Measurements from ENCODE around the gene TXNDC11.

Gene TXNDC11

DNA sequence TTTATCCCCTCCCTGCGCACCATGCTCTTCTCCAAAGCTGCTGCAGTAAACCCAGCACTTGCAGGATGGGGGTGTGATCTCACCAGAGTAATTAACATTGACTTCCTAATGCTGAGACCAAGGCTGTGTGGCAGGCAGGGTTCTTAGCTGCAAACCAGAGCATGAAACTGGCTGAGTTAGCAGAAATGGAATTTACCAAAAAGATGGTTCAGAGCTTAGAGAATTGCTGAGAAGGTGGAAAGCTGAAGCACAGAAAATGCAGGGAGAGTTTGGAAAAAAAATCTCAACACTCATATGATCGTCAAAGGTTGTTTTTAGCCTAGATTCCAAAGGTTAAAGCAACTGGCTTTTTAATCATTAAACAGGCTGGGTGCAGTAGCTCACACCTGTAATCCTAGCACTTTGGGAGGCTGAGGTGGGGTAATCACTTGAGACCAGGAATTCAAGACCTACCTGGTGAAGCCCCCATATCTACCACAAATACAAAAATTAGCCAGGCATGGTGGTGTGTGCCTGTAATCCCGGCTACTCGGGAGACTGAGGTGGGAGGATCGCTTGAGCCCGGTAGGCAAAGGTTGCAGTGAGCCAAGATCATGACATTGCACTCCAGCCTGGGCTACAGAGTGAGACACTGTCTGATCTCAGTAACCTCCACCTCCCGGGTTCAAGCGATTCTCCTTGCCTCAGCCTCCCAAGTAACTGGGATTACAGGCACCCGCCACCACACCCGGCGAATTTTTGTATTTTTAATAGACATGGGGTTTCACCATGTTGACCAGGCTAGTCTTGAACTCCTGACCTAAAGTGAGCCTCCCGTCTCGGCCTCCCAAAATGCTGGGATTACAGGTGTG is 6.0 kb upstream of the TXNDC11 start:
- Histone ChIP-seq H3K36me3 (ENCODE audit: insufficient read depth, low read length) (peaks cover 28% of the 10 kb centered on the region), H2AFZ (ENCODE audit: low read length, unreplicated experiment) (no peak overlapping the region)

DNA sequence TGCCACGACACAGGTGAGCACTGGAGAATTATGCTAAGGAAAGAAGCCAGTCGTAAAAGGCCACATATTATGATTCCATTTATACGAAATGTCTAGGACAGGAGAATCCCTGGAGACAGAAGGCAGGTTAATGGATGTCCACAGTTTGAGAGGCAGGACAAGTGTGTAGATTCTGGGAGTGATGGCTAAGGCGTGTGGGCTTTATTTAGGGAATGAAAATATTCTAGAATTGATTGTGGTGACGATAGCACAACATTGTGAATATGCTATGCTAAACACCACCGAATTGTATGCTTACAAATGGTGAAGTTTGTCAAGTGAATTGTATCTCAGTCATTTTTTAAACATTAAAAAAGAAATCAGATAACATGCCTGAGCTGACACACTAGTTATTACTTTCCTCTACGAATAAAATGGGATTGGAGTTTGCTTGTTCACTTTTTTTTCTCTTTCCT is 5.3 kb upstream of the TXNDC11 start:
- Histone ChIP-seq H3K79me2 (ENCODE audit: control insufficient read depth, insufficient read depth, low read length, unreplicated experiment) (no peaks in the 10 kb centered on the region), H3K27me3 (ENCODE audit: insufficient read depth, low read length) (no peaks in the 10 kb centered on the region), H2AFZ (ENCODE audit: low read length, unreplicated experiment) (no peak overlapping the region), H3K4me1 (ENCODE audit: control insufficient read depth, insufficient read depth, low read length, unreplicated experiment) (peaks cover 9% of the 10 kb centered on the region), H3K27ac (ENCODE audit: low read depth, low read length) (no peak overlapping the region), H3K36me3 (ENCODE audit: insufficient read depth, low read length) (peaks cover 26% of the 10 kb centered on the region), H3K4me3 (ENCODE audit: low read depth, low read length) (no peak overlapping the region)

More for the DNA sequence above, 6.0 kb upstream of the TXNDC11 start:
- Histone ChIP-seq H3K79me2 (ENCODE audit: control insufficient read depth, insufficient read depth, low read length, unreplicated experiment) (no peaks in the 10 kb centered on the region), H3K27ac (ENCODE audit: low read depth, low read length) (no peak overlapping the region), H3K27me3 (ENCODE audit: insufficient read depth, low read length) (no peaks in the 10 kb centered on the region), H3K4me1 (ENCODE audit: control insufficient read depth, insufficient read depth, low read length, unreplicated experiment) (peaks cover 4% of the 10 kb centered on the region), H3K4me3 (ENCODE audit: low read depth, low read length) (no peak overlapping the region)

DNA sequence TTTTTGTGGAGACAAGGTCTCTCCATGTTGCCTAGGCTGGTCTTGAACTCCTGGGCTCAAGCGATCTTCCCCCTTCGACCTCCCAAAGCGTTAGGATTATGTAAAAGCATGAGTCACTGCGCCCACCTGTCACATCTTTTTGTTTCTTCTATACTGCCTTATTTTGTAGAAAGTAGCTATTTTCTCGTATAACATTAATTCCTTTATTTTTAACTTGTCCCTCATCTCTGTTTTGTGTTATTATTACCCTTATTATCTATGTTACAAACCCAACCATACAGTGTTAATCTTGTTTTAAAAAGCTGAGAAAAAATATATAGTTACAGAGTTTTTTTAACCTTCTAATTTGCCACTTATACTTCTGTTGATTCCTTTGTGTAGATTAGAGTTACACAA is 1.4 kb upstream of the TXNDC11 start:
- peaks cover 34% of the 10 kb centered on the region for H3K79me2 ChIP-seq (ENCODE audit: control insufficient read depth, insufficient read depth, low read length, unreplicated experiment)
- no peaks in the 10 kb centered on the region for H3K36me3 ChIP-seq (ENCODE audit: insufficient read depth, low read length)
- no peak overlapping the region for H3K27ac ChIP-seq (ENCODE audit: low read depth, low read length)
- peaks cover 20% of the 10 kb centered on the region for H3K4me1 ChIP-seq (ENCODE audit: control insufficient read depth, insufficient read depth, low read length, unreplicated experiment)
- H3K27me3 ChIP-seq (ENCODE audit: insufficient read depth, low read length) = no peaks in the 10 kb centered on the region
- H3K4me3 ChIP-seq (ENCODE audit: low read depth, low read length) = no peak overlapping the region
- no peak overlapping the region for H2AFZ ChIP-seq (ENCODE audit: low read length, unreplicated experiment)

- H2AFZ ChIP-seq (ENCODE audit: low read length, unreplicated experiment) = peak overlapping the region; percentile 43
- H3K4me1 ChIP-seq (ENCODE audit: control insufficient read depth, insufficient read depth, low read length, unreplicated experiment) = peaks cover 20% of the 10 kb centered on the region
- H3K27me3 ChIP-seq (ENCODE audit: insufficient read depth, low read length) = no peaks in the 10 kb centered on the region
- peak overlapping the region; percentile 69 for H3K27ac ChIP-seq (ENCODE audit: low read depth, low read length)
- peak overlapping the region; percentile 94 for H3K4me3 ChIP-seq (ENCODE audit: low read depth, low read length)
- no peaks in the 10 kb centered on the region for H3K36me3 ChIP-seq (ENCODE audit: insufficient read depth, low read length)
- peaks cover 40% of the 10 kb centered on the region for H3K79me2 ChIP-seq (ENCODE audit: control insufficient read depth, insufficient read depth, low read length, unreplicated experiment)
Measured at GRCh38 chr16:11743308-11744074, 834 bp upstream of the TXNDC11 start.

GRCh38 chr16:11742093-11742535 is 543 bp downstream of the TXNDC11 start:
- Histone ChIP-seq H3K27ac (ENCODE audit: low read depth, low read length) (peak overlapping the region; percentile 53), H3K79me2 (ENCODE audit: control insufficient read depth, insufficient read depth, low read length, unreplicated experiment) (peaks cover 51% of the 10 kb centered on the region), H3K4me1 (ENCODE audit: control insufficient read depth, insufficient read depth, low read length, unreplicated experiment) (peaks cover 20% of the 10 kb centered on the region), H3K36me3 (ENCODE audit: insufficient read depth, low read length) (0 out of 2 replicates have a peak, but pooled peaks cover 4% of the 10 kb centered on the region), H3K4me3 (ENCODE audit: low read depth, low read length) (peak overlapping the region; percentile 94), H2AFZ (ENCODE audit: low read length, unreplicated experiment) (peak overlapping the region; percentile 63), H3K27me3 (ENCODE audit: insufficient read depth, low read length) (no peaks in the 10 kb centered on the region)

DNA sequence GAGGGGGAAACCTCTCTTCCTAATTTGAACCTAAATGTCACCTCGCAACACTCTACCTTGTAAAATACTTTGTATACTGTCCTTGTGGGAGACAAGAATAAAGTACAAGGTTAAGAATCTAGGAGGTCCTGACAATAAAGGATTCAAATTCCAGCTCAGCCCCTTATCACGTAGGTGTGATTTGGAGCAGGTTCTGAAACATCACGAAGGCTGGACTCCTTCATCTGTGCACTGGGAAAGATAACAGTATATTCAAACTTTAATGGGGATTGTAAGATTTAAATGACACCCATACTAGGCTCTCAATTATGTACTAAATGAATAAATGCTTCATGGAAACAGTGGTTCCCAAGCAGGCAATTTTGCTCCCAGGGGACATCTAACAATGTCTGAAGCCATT is 2.1 kb downstream of the TXNDC11 start:
- no peak overlapping the region for H2AFZ ChIP-seq (ENCODE audit: low read length, unreplicated experiment)
- H3K4me1 ChIP-seq (ENCODE audit: control insufficient read depth, insufficient read depth, low read length, unreplicated experiment) = peaks cover 20% of the 10 kb centered on the region
- no peak overlapping the region for H3K27ac ChIP-seq (ENCODE audit: low read depth, low read length)
- no peaks in the 10 kb centered on the region for H3K27me3 ChIP-seq (ENCODE audit: insufficient read depth, low read length)
- H3K36me3 ChIP-seq (ENCODE audit: insufficient read depth, low read length) = 0 out of 2 replicates have a peak, but pooled peaks cover 9% of the 10 kb centered on the region
- peaks cover 63% of the 10 kb centered on the region for H3K79me2 ChIP-seq (ENCODE audit: control insufficient read depth, insufficient read depth, low read length, unreplicated experiment)
- peak overlapping the region; percentile 94 for H3K4me3 ChIP-seq (ENCODE audit: low read depth, low read length)

DNA sequence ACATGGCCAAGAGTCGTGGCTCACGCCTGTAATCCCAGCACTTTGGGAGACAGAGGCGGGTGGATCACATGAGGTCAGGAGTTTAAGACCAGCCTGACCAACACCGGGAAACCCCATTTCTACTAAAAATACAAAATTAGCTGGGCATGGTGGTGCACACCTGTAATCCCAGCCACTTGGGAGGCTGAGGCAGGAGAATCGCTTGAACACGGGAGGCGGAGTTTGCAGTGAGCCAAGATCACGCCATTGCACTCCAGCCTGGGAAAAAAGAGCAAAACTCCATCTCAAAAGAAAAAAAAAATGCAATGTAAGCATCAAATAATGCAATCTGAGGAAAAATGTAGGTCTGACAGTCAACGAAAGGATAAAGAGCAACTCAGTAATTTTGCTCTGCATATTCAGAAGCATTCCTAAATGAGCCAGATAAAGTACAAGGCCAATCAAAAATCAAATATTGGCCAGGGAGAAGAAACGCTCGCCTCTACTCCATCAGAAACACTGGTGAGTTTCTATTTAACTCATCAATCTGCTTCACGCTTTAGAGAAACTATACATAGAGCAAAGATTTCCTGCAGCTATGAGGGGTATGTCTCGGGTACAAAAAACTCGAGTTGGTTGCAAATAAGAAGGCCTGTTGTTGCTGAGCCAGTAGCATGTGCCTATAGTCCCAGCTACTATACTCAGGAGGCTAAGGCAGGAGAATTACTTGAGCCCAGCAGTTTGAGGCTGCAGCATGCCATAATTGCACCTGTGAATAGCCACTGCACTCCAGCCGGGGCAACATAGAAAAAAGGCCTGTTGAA is 3.7 kb downstream of the TXNDC11 start:
- no peak overlapping the region for H2AFZ ChIP-seq (ENCODE audit: low read length, unreplicated experiment)
- peaks cover 19% of the 10 kb centered on the region for H3K4me1 ChIP-seq (ENCODE audit: control insufficient read depth, insufficient read depth, low read length, unreplicated experiment)
- no peak overlapping the region for H3K27ac ChIP-seq (ENCODE audit: low read depth, low read length)
- peaks cover 18% of the 10 kb centered on the region for H3K36me3 ChIP-seq (ENCODE audit: insufficient read depth, low read length)
- no peaks in the 10 kb centered on the region for H3K27me3 ChIP-seq (ENCODE audit: insufficient read depth, low read length)
- peaks cover 64% of the 10 kb centered on the region for H3K79me2 ChIP-seq (ENCODE audit: control insufficient read depth, insufficient read depth, low read length, unreplicated experiment)
- H3K4me3 ChIP-seq (ENCODE audit: low read depth, low read length) = no peak overlapping the region

DNA sequence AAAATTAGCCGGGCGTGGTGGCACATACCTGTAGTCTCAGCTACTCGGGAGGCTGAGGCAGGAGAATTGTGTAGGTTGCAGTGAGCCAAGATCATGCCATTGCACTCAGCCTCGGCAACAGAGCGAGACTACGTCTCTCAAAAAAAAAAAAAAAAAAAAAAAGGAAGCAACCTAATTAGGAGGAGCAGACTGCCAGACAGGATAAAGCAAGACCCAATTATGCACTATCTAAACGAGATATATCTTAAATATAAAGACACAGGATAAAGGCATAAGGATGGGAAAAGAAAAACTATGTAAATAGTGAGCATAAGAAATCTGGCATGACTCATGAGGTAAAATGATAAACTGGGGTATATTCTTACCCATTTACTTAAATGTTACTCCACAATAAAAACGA is 4.9 kb downstream of the TXNDC11 start:
- Histone ChIP-seq H3K4me1 (ENCODE audit: control insufficient read depth, insufficient read depth, low read length, unreplicated experiment) (peaks cover 11% of the 10 kb centered on the region), H3K27ac (ENCODE audit: low read depth, low read length) (no peak overlapping the region), H3K27me3 (ENCODE audit: insufficient read depth, low read length) (no peaks in the 10 kb centered on the region), H3K79me2 (ENCODE audit: control insufficient read depth, insufficient read depth, low read length, unreplicated experiment) (peaks cover 64% of the 10 kb centered on the region), H2AFZ (ENCODE audit: low read length, unreplicated experiment) (no peak overlapping the region), H3K36me3 (ENCODE audit: insufficient read depth, low read length) (peaks cover 22% of the 10 kb centered on the region), H3K4me3 (ENCODE audit: low read depth, low read length) (no peak overlapping the region)

GRCh38 chr16:11736903-11737302 is 5.8 kb downstream of the TXNDC11 start:
- Histone ChIP-seq H3K27ac (ENCODE audit: low read depth, low read length) (no peak overlapping the region), H3K4me3 (ENCODE audit: low read depth, low read length) (no peak overlapping the region), H3K79me2 (ENCODE audit: control insufficient read depth, insufficient read depth, low read length, unreplicated experiment) (peaks cover 57% of the 10 kb centered on the region), H3K4me1 (ENCODE audit: control insufficient read depth, insufficient read depth, low read length, unreplicated experiment) (peaks cover 11% of the 10 kb centered on the region), H2AFZ (ENCODE audit: low read length, unreplicated experiment) (no peak overlapping the region), H3K36me3 (ENCODE audit: insufficient read depth, low read length) (peaks cover 30% of the 10 kb centered on the region), H3K27me3 (ENCODE audit: insufficient read depth, low read length) (no peaks in the 10 kb centered on the region)

DNA sequence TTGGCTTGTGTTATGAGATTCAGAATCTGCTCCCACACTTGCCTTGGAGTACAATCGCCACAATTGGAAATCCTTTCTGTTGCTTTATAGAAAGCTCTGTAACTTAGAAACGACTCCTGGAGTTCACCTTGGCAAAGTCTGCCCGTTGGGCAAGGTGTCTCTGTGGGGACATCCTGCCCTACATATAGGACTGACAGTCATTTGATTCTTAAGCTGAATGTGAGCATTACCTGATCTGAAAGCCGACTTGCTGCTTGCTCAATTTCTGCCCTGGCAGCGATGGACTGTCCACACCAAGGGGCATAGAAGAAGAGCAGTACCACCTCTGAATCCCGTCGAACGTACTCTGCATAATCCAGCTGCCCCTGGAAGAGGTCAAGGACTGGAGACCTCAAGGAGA is 6.9 kb downstream of the TXNDC11 start:
- Histone ChIP-seq H3K36me3 (ENCODE audit: insufficient read depth, low read length) (peaks cover 31% of the 10 kb centered on the region), H2AFZ (ENCODE audit: low read length, unreplicated experiment) (no peak overlapping the region), H3K4me3 (ENCODE audit: low read depth, low read length) (no peak overlapping the region), H3K27ac (ENCODE audit: low read depth, low read length) (no peak overlapping the region), H3K27me3 (ENCODE audit: insufficient read depth, low read length) (no peaks in the 10 kb centered on the region), H3K79me2 (ENCODE audit: control insufficient read depth, insufficient read depth, low read length, unreplicated experiment) (peaks cover 46% of the 10 kb centered on the region), H3K4me1 (ENCODE audit: control insufficient read depth, insufficient read depth, low read length, unreplicated experiment) (peaks cover 7% of the 10 kb centered on the region)
